Hematopoietic multipotent progenitor cell treated with erythropoietin and hydrocortisone succinate and interleukin-3 and kit ligand, for 15 days (in vitro differentiated cells): ENCODE measurements around the gene ZNF362.
"Not testable (repeated sequence)": the region's sequence is repeated elsewhere in the genome, so short reads cannot be mapped to it uniquely, and the experiment has no call there.

ENCODE experiments used
- DNase-seq: peaks from one replicate; pipeline ENCODE4 v3.0.0-alpha.2; 2015; ENCODE audit warnings: low spot score

The ZNF362 gene

GRCh38 chr1:33306653-33307493, 50.6 kb downstream of the ZNF362 start:
- no peak for DNase-seq

- no peak for DNase-seq
Observed at GRCh38 chr1:33307494-33307864, 51.2 kb downstream of the ZNF362 start.

- not testable (repeated sequence) for DNase-seq
Observed at GRCh38 chr1:33309351-33309750, 53.1 kb downstream of the ZNF362 start.

- DNase-seq, result no peak
Observed at GRCh38 chr1:33310702-33311101, 54.4 kb downstream of the ZNF362 start.

- DNase-seq, result no peak
Observed at GRCh38 chr1:33311706-33312412, 55.6 kb downstream of the ZNF362 start.

GRCh38 chr1:33312413-33312749, 56.1 kb downstream of the ZNF362 start:
- no peak for DNase-seq

- DNase-seq, result no peak
Observed at GRCh38 chr1:33314416-33314815, 58.1 kb downstream of the ZNF362 start.

GRCh38 chr1:33316601-33317000, 60.3 kb downstream of the ZNF362 start:
- DNase-seq, result no peak

- DNase-seq, result no peak
Observed at GRCh38 chr1:33317354-33317753, 61.1 kb downstream of the ZNF362 start.

GRCh38 chr1:33317946-33318345, 61.7 kb downstream of the ZNF362 start:
- no peak for DNase-seq

GRCh38 chr1:33319186-33319948, 63.1 kb downstream of the ZNF362 start:
- DNase-seq, result no peak

- DNase-seq, result no peak
Observed at GRCh38 chr1:33319949-33320618, 63.8 kb downstream of the ZNF362 start.

- no peak for DNase-seq
Observed at GRCh38 chr1:33320619-33321165, 64.4 kb downstream of the ZNF362 start, which contains the start of gene A3GALT2. Gene A3GALT2 (minus strand): TSS chr1:33321098. CDS start chr1:33321098, 0 bp downstream.

GRCh38 chr1:33321178-33321577, 64.9 kb downstream of the ZNF362 start:
- DNase-seq, result no peak

GRCh38 chr1:33322109-33322508, 65.8 kb downstream of the ZNF362 start:
- DNase-seq, result no peak

- DNase-seq, result no peak
Observed at GRCh38 chr1:33322870-33323585, 66.7 kb downstream of the ZNF362 start.

- no peak for DNase-seq
Observed at GRCh38 chr1:33323663-33324477, 67.6 kb downstream of the ZNF362 start.

- no peak for DNase-seq
Observed at GRCh38 chr1:33324677-33325575, 68.6 kb downstream of the ZNF362 start.

GRCh38 chr1:33326785-33327184, 70.5 kb downstream of the ZNF362 start:
- no peak for DNase-seq
